A549 (cell line): ENCODE data around the gene NDEL1.

Experiments used
- BCL3 ChIP-seq: fragments of >200 bp; sonication (Bioruptor Twin); formaldehyde crosslinking; IDR thresholded peaks from 3 replicates; pipeline ENCODE4 v1.6.1; 2016
- EHF ChIP-seq: fragments of 250-450 bp; sonication (Bioruptor Pico); IDR thresholded peaks from 2 replicates; pipeline ENCODE4 v1.5.0; 2020; ENCODE audit warnings: mild to moderate bottlenecking
- GATA3 ChIP-seq: IDR thresholded peaks from 2 replicates; pipeline ENCODE4 v1.6.1; 2012; ENCODE audit warnings: borderline replicate concordance
- MAFK ChIP-seq: fragments of 450-650 bp; IDR thresholded peaks from 2 replicates; pipeline ENCODE4 v1.6.1; 2014; ENCODE audit not compliant: partially characterized antibody
- NR3C1 ChIP-seq: fragments of >200 bp; sonication (Bioruptor Twin); formaldehyde crosslinking; IDR thresholded peaks from 3 replicates; pipeline ENCODE4 v1.6.1; 2017
- POLR2A ChIP-seq: IDR thresholded peaks from 2 replicates; pipeline ENCODE4 v1.6.1; 2012; ENCODE audit warnings: mild to moderate bottlenecking, low read length
- RCOR1 ChIP-seq: fragments of 150-350 bp; IDR thresholded peaks from 2 replicates; pipeline ENCODE4 v1.6.1; 2014; ENCODE audit warnings: antibody characterized with exemption, low read length, low read depth
- SMC3 ChIP-seq: fragments of >200 bp; sonication (Bioruptor Twin); formaldehyde crosslinking; IDR thresholded peaks from 3 replicates; pipeline ENCODE4 v1.6.1; 2018; ENCODE audit warnings: inconsistent platforms
- USF2 ChIP-seq: fragments of 450-650 bp; IDR thresholded peaks from 2 replicates; pipeline ENCODE4 v1.6.1; 2014; ENCODE audit warnings: antibody characterized with exemption
- ZNF302 ChIP-seq: fragments of 250-450 bp; sonication (Bioruptor Pico); IDR thresholded peaks from 2 replicates; pipeline ENCODE4 v1.9.0; 2021; ENCODE audit warnings: inconsistent platforms, mild to moderate bottlenecking, moderate library complexity
- ZSCAN20 ChIP-seq: fragments of 250-450 bp; sonication (Bioruptor Pico); IDR thresholded peaks from 2 replicates; pipeline ENCODE4 v1.8.0; 2022; ENCODE audit warnings: mild to moderate bottlenecking, moderate library complexity
- TF ChIP-seq, protein P1 (sequence below): fragments of >200 bp; sonication (Bioruptor Twin); formaldehyde crosslinking; IDR thresholded peaks from 3 replicates; pipeline ENCODE4 v1.5.1; 2016

GRCh38 chr17:8402921-8403536 lies 32.7 kb upstream of the NDEL1 start:
- TF ChIP-seq USF2 = no peak
- TF ChIP-seq ZSCAN20 (CRISPR knock-in tag) = no peak
- TF ChIP-seq, protein P1, sequence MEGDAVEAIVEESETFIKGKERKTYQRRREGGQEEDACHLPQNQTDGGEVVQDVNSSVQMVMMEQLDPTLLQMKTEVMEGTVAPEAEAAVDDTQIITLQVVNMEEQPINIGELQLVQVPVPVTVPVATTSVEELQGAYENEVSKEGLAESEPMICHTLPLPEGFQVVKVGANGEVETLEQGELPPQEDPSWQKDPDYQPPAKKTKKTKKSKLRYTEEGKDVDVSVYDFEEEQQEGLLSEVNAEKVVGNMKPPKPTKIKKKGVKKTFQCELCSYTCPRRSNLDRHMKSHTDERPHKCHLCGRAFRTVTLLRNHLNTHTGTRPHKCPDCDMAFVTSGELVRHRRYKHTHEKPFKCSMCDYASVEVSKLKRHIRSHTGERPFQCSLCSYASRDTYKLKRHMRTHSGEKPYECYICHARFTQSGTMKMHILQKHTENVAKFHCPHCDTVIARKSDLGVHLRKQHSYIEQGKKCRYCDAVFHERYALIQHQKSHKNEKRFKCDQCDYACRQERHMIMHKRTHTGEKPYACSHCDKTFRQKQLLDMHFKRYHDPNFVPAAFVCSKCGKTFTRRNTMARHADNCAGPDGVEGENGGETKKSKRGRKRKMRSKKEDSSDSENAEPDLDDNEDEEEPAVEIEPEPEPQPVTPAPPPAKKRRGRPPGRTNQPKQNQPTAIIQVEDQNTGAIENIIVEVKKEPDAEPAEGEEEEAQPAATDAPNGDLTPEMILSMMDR = no peak
- no peak for TF ChIP-seq ZNF302 (CRISPR knock-in tag)
- TF ChIP-seq BCL3 = no peak
- no peak for TF ChIP-seq RCOR1
- TF ChIP-seq MAFK = no peak
- no peak for TF ChIP-seq POLR2A
- no peak for TF ChIP-seq GATA3
- no peak for TF ChIP-seq EHF
- no peak for TF ChIP-seq NR3C1
- TF ChIP-seq SMC3 = no peak
